AG10803 (cell line): ENCODE results near the gene TDRD1.

Source experiments
- DNase-seq: peaks from one replicate; pipeline ENCODE4 v3.0.0; 2010; ENCODE audit warnings: low read depth
- H3K4me3 ChIP-seq: 2 replicates; pipeline ENCODE4 v1.5.1; 2011; ENCODE audit warnings: mild to moderate bottlenecking, low read length, control low read depth
- TF ChIP-seq, protein P1 (sequence below): conservative IDR thresholded peaks from 2 replicates; pipeline ENCODE4 v1.5.1; 2011; ENCODE audit warnings: mild to moderate bottlenecking, low read length, control low read depth, inconsistent platforms

TDRD1 gene

DNA sequence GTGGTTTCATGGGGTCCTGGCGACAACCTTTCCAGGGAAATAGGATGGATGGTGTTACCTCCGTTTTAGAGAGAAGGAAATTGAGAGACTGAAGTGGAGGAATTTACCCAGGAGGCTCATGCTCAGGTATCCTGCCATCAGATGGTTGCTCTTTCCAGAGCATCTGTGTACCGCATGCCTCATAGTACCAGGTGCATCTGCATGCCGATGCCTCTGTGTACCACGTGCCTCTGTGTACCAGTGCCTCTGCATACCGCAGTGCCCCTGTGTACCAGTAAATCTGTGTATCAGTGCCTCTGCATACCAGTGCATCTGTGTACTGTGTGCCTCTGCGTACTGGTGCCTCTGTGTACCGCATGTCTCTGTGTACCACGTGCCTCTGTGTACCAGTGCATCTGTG is 63.1 kb downstream of the TDRD1 start:
- H3K4me3 ChIP-seq, result no peak overlapping the region
- TF ChIP-seq, protein P1, sequence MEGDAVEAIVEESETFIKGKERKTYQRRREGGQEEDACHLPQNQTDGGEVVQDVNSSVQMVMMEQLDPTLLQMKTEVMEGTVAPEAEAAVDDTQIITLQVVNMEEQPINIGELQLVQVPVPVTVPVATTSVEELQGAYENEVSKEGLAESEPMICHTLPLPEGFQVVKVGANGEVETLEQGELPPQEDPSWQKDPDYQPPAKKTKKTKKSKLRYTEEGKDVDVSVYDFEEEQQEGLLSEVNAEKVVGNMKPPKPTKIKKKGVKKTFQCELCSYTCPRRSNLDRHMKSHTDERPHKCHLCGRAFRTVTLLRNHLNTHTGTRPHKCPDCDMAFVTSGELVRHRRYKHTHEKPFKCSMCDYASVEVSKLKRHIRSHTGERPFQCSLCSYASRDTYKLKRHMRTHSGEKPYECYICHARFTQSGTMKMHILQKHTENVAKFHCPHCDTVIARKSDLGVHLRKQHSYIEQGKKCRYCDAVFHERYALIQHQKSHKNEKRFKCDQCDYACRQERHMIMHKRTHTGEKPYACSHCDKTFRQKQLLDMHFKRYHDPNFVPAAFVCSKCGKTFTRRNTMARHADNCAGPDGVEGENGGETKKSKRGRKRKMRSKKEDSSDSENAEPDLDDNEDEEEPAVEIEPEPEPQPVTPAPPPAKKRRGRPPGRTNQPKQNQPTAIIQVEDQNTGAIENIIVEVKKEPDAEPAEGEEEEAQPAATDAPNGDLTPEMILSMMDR, result no peak
- DNase-seq, result no peak

DNA sequence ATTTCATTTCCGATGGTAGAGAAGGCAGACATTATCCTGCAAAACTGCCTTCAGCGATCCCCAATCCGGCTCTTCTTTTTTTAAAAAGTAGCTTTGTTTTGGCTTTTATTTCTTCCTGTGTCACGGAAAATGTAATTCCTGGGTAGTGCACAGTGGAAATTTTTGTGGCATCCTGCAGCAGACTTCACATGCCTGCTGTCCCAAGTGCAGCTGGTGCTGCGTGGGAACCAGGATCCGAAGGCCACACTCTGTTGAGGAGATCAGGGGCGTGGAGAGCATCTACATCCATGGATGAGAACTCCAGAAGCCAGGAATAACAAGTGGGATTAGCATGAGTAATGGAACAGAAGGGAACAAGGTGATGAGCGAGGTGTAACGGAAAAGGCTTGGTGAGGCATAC is 64.5 kb downstream of the TDRD1 start:
- TF ChIP-seq, protein P1, result no peak
- no peak for DNase-seq
- H3K4me3 ChIP-seq, result no peak overlapping the region

DNA sequence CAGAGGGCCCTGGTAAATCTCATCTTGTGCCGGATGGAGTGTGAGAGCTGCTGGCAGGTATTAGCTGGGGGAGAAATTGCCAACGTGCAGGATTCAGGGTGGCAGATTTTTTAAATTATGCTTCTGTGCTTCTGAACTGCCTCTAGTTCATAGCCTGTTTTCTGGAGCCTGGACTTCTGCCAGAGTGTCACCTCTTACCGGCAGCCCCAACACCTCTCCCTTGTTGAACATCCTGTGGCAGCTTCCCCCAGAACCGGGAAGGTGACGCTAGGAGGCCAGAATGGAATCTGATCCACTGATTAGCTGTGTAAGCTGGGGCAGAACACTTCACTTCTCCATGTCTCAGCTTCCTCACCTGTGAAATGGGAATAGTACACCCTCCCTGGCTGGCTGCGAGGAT is 65.0 kb downstream of the TDRD1 start:
- DNase-seq, result no peak
- H3K4me3 ChIP-seq, result no peak overlapping the region
- TF ChIP-seq, protein P1, result no peak

DNA sequence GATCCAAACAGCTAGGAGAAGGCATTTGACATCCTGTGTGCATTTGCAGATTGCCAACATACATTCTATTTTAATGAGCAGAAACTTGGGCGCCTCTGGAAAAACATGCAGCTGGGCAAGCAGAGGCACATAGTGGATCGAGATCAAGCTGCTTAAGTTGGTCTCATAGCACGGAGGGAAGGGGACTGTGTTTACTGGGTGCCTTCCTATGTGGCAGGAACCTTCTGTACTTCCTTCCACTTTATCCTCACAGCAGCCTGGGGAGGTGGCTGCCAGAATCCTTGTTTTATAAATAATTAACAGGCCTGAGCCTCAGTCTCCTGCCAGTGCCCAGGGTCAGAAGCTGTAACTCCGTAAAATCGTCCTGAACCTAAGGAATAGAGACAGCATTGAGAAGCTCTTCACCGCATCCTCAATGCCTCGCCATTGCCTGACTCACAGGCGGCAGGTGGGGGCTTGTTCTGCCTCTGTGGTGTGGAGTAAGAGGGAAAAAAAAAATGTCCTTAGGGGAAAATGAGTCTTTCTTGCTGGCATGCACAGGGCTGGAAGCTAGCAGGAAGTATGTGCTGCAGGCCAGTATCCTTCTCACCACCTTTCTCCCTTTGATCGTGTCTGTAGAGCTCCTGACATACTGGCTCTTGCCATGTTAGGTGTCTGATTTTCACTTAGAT is 66.1 kb downstream of the TDRD1 start:
- no peak for DNase-seq
- TF ChIP-seq, protein P1, result no peak
- H3K4me3 ChIP-seq, result no peak overlapping the region

DNA sequence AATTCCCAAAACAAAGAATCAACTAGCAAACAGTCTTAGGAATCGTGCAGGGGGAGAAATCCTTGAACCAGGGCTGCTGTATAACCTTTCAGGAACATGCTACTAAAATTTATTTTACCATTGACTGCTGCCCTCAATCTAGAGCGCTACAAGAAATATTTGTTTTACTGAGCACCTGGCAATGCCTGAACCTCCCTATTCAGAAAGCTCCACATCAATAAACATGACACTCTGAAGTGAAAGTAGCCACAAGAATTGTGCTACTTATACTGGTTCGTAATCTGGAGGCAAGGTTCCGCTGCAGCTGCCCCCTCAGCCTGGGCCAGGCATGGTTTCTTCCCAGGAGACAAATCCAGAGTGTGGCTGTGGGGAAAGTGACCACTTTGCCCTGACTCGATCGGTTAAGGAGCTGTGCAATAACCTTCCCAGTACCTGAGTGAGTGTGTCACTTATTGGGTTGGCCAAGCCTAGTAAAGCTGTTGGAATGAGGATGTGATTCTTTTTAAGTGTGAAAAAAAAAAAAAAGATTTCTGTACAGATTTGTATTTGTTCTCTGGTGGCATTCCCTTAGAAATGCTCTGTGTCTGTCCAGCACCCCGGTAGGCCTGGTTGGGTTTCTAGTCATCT is 67.6 kb downstream of the TDRD1 start:
- no peak overlapping the region for H3K4me3 ChIP-seq
- no peak for DNase-seq
- TF ChIP-seq, protein P1, result no peak

DNA sequence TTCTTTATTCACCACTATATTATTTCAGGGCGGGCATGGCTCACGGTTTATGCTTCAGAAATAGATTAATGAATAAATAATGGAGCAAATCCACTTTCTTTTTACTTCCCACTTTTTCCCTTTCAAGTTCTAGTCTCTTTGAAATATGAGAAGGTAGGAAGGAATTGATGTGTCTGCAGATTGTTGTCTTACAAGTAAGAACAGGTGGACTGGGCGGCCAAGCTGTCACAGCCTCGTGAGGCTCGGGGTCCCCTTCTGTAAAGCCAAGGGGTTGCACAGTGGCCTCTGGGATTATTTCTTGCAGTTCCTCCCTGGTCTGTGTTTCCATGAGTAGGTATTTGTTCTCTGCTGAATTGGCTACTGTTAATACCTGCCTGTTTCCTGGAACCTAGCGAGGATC is 71.1 kb downstream of the TDRD1 start:
- DNase-seq, result no peak
- H3K4me3 ChIP-seq, result no peak overlapping the region
- TF ChIP-seq, protein P1, result no peak

DNA sequence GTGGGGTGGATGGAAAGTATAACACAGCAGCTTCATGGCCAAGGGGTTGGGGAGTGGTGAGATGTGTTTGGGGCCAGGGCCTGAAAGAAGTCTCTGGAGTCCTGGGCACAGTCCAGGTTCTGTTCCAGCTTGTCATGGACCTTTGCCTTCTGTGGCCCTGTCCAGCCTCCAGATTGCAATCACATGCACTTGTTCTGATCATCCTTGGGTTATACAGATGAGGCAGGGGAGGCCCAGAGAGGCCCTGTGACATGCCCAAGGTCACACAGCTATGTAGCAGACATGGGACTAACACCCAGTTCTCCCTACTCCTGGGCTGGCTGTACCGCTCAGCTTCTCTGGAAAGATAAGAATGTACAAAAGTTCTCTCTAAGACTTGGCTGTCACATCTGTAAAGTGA is 71.6 kb downstream of the TDRD1 start:
- H3K4me3 ChIP-seq, result no peak overlapping the region
- no peak for DNase-seq
- TF ChIP-seq, protein P1, result no peak
